Osteoblast (primary cell): ENCODE measurements around the gene FAM47E. TPM values are rescaled to one million over a fixed set of nuclear protein-coding genes. Genes with fewer than 3 reads are reported as not detected.

Experiments used
- DNase-seq: peaks from one replicate; pipeline ENCODE4 v3.0.0; 2011; ENCODE audit warnings: low spot score, mixed read lengths; ENCODE audit not compliant: insufficient read length; ENCODE audit errors: missing footprints
- H2AFZ ChIP-seq: 2 replicates; pipeline ENCODE4 v1.6.0; 2011; ENCODE audit warnings: mild to moderate bottlenecking, low read length
- H3K27ac ChIP-seq: 2 replicates; pipeline ENCODE4 v1.5.1; 2011; ENCODE audit warnings: mild to moderate bottlenecking, low read depth, low read length, moderate library complexity
- H3K27me3 ChIP-seq: 2 replicates; pipeline ENCODE4 v1.6.0; 2012; ENCODE audit warnings: mild to moderate bottlenecking, control low read depth, inconsistent platforms, low read length, moderate library complexity; ENCODE audit not compliant: insufficient read depth
- H3K36me3 ChIP-seq: 2 replicates; pipeline ENCODE4 v1.5.1; 2011; ENCODE audit warnings: mild to moderate bottlenecking, low read length, control low read depth, moderate library complexity; ENCODE audit not compliant: insufficient read depth
- H3K4me1 ChIP-seq: 2 replicates; pipeline ENCODE4 v1.5.1; 2011; ENCODE audit warnings: mild to moderate bottlenecking, low read length, control low read depth, moderate library complexity; ENCODE audit not compliant: insufficient read depth
- H3K4me2 ChIP-seq: 2 replicates; pipeline ENCODE4 v1.6.0; 2011; ENCODE audit warnings: mild to moderate bottlenecking, low read length; ENCODE audit not compliant: insufficient read depth
- H3K4me3 ChIP-seq: fragments of 200-600 bp; sonication (generic); 3 replicates; pipeline ENCODE4 v1.5.1; 2012; ENCODE audit warnings: mild to moderate bottlenecking, low read length, inconsistent platforms; ENCODE audit not compliant: insufficient read depth
- H3K79me2 ChIP-seq: 2 replicates; pipeline ENCODE4 v1.6.0; 2012; ENCODE audit warnings: mild to moderate bottlenecking, low read length, control low read depth, inconsistent platforms; ENCODE audit not compliant: insufficient read depth
- H3K9me3 ChIP-seq: 2 replicates; pipeline ENCODE4 v1.5.1; 2011; ENCODE audit warnings: low read depth, low read length, control low read depth
- H4K20me1 ChIP-seq: 2 replicates; pipeline ENCODE4 v1.6.0; 2012; ENCODE audit warnings: mild to moderate bottlenecking, low read length, control low read depth; ENCODE audit not compliant: insufficient read depth
- CTCF ChIP-seq: IDR thresholded peaks from 2 replicates; pipeline ENCODE4 v1.5.1; 2011; ENCODE audit warnings: mild to moderate bottlenecking, low read depth, low read length, moderate library complexity; ENCODE audit errors: extremely low read depth
- total RNA-seq: library from RNA; depleted of rRNA; stranded (reverse); fragments of >200 nt; gene quantifications from 2 replicates; pipeline ENCODE4 v1.2.3, GENCODE V29; 2012

FAM47E gene
- total RNA-seq, 1 donor, result 0.36 TPM

GRCh38 chr4:76265631-76266218 is 14.2 kb downstream of the FAM47E start:
- no peak overlapping the region for H3K27ac ChIP-seq
- no peaks in the 10 kb centered on the region for H3K4me1 ChIP-seq
- TF ChIP-seq CTCF, result no peak
- no peak overlapping the region for H3K4me3 ChIP-seq
- no peaks in the 10 kb centered on the region for H4K20me1 ChIP-seq
- no peaks in the 10 kb centered on the region for H3K36me3 ChIP-seq
- no peak overlapping the region for H3K4me2 ChIP-seq
- no peak for DNase-seq
- peaks cover 13% of the 10 kb centered on the region for H3K27me3 ChIP-seq
- H3K9me3 ChIP-seq, result no peaks in the 10 kb centered on the region
- no peaks in the 10 kb centered on the region for H3K79me2 ChIP-seq
- H2AFZ ChIP-seq, result no peak overlapping the region

GRCh38 chr4:76266627-76267026 is 15.1 kb downstream of the FAM47E start:
- H3K27me3 ChIP-seq, result peaks cover 16% of the 10 kb centered on the region
- no peak overlapping the region for H2AFZ ChIP-seq
- H3K4me3 ChIP-seq, result no peak overlapping the region
- H4K20me1 ChIP-seq, result no peaks in the 10 kb centered on the region
- no peak for TF ChIP-seq CTCF
- H3K9me3 ChIP-seq, result no peaks in the 10 kb centered on the region
- no peak overlapping the region for H3K27ac ChIP-seq
- no peak for DNase-seq
- H3K4me1 ChIP-seq, result no peaks in the 10 kb centered on the region
- H3K4me2 ChIP-seq, result no peak overlapping the region
- no peaks in the 10 kb centered on the region for H3K79me2 ChIP-seq
- no peaks in the 10 kb centered on the region for H3K36me3 ChIP-seq

GRCh38 chr4:76267811-76268210 is 16.3 kb downstream of the FAM47E start:
- no peak overlapping the region for H3K4me2 ChIP-seq
- TF ChIP-seq CTCF, result no peak
- no peak overlapping the region for H3K27ac ChIP-seq
- no peaks in the 10 kb centered on the region for H3K9me3 ChIP-seq
- H3K79me2 ChIP-seq, result no peaks in the 10 kb centered on the region
- no peak for DNase-seq
- no peak overlapping the region for H3K4me3 ChIP-seq
- no peaks in the 10 kb centered on the region for H3K36me3 ChIP-seq
- no peaks in the 10 kb centered on the region for H3K4me1 ChIP-seq
- no peaks in the 10 kb centered on the region for H4K20me1 ChIP-seq
- H3K27me3 ChIP-seq, result peaks cover 19% of the 10 kb centered on the region
- no peak overlapping the region for H2AFZ ChIP-seq

GRCh38 chr4:76270244-76271175 is 19.0 kb downstream of the FAM47E start:
- H3K4me3 ChIP-seq, result no peak overlapping the region
- no peaks in the 10 kb centered on the region for H3K79me2 ChIP-seq
- H3K27ac ChIP-seq, result no peak overlapping the region
- no peak overlapping the region for H3K4me2 ChIP-seq
- no peak for TF ChIP-seq CTCF
- no peaks in the 10 kb centered on the region for H3K4me1 ChIP-seq
- no peak for DNase-seq
- H3K9me3 ChIP-seq, result no peaks in the 10 kb centered on the region
- H2AFZ ChIP-seq, result no peak overlapping the region
- no peaks in the 10 kb centered on the region for H3K36me3 ChIP-seq
- peaks cover 16% of the 10 kb centered on the region for H3K27me3 ChIP-seq
- H4K20me1 ChIP-seq, result no peaks in the 10 kb centered on the region
